Measurements from ENCODE around the gene TMEM191B. TPM values are rescaled to one million over a fixed set of nuclear protein-coding genes. Genes with fewer than 3 reads are reported as not detected.
"Not testable (repeated sequence)": the region's sequence is repeated elsewhere in the genome, so short reads cannot be mapped to it uniquely, and the experiment has no call there.

The TMEM191B gene
- total RNA-seq, 4 donors from 2014 or later: 0.88 to 10.1 (median 2.2) TPM; not detected in 1

- no CpG with 5 or more reads among the region's 6 CpGs for WGBS, 2 donors
Observed at GRCh38 chr22:18539994-18540393, 12.4 kb downstream of the TMEM191B start.

GRCh38 chr22:18543400-18543799 is 15.8 kb downstream of the TMEM191B start:
- H3K4me1 ChIP-seq; H3K27ac ChIP-seq; H3K27me3 ChIP-seq; DNase-seq; H3K36me3 ChIP-seq; H3K4me3 ChIP-seq (replicated peaks in 1 of 3); H3K9me3 ChIP-seq; intact Hi-C loops (cut with DNase I): not testable (repeated sequence)
- WGBS, 2 donors: no CpG with 5 or more reads among the region's 11 CpGs

More at GRCh38 chr22:18539994-18540393, 12.4 kb downstream of the TMEM191B start:
- H3K9me3 ChIP-seq; DNase-seq; H3K4me1 ChIP-seq; H3K27ac ChIP-seq; H3K36me3 ChIP-seq; H3K4me3 ChIP-seq (replicated peaks in 1 of 3); intact Hi-C loops (cut with DNase I); H3K27me3 ChIP-seq: not testable (repeated sequence)

GRCh38 chr22:18544615-18545014 is 17.0 kb downstream of the TMEM191B start:
- H3K9me3 ChIP-seq, H3K27ac ChIP-seq: not testable (repeated sequence)

DNA sequence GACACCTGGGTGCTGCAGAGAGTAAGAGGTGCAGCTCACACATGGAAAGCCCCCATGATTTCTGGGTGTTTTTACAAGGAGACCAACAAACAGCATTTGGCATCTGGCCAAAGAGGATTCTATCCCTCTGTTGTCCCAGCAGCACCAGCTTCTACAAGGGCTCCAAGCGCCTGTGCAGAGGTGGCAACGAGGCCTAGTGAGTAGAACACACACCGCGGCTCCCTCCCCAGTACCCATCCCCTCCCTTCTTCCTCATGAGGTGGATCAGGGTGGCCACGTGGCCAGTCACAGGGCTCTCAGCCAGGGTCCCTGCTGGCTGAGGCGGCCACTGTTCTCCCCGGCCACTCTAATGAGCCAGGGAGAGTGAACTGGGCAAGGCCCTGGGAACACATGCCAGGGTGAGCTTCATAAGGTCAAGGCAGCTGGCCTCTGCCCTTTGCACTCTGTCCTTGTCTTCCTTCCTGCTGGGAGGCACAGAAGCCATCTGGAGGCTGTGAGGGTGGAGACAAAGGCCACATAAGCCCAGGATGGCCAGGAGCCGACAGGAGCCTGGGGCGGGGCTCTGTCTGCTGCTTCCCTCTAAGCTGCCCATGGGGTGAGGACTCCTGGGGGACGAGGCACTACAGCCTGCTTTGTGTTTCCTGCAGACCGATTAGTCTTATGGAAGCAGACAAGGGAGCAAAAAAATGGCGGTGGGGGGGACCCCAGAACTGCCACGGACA is 22.0 kb downstream of the TMEM191B start:
- H3K4me1 ChIP-seq; DNase-seq; intact Hi-C loops (cut with DNase I); H3K27me3 ChIP-seq; H3K4me3 ChIP-seq (replicated peaks in 1 of 3); H3K36me3 ChIP-seq; H3K27ac ChIP-seq; H3K9me3 ChIP-seq: not testable (repeated sequence)
- 70% methylated on average over 3 of the region's 13 CpGs; no CpG with 5 or more reads in 1 of the 2 donors for WGBS, 2 donors

More at GRCh38 chr22:18544615-18545014, 17.0 kb downstream of the TMEM191B start:
- intact Hi-C loops (cut with DNase I); H3K36me3 ChIP-seq; H3K27me3 ChIP-seq; DNase-seq; H3K4me1 ChIP-seq; H3K4me3 ChIP-seq (replicated peaks in 1 of 3): not testable (repeated sequence)
- no CpG with 5 or more reads among the region's 13 CpGs for WGBS, 2 donors

DNA sequence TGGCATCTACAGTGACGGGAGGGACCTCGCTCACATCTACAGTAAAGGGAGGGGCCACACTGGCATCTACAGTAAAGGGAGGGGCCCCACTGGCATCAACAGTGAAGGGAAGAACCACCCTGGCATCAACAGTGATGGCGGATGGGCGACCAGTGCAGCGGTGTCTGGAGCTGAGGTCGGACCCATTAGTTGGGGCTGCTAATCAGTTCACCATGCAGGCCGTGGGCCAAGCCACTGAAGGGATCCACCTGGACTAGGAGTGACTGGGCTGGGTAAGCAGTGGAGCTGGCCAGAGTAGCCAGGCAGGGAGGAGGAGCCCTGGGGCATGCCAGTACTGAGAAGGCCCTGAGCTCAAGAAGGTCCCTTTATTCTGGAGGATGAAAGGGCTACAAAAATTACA is 23.4 kb downstream of the TMEM191B start:
- H3K27ac ChIP-seq; intact Hi-C loops (cut with DNase I); H3K4me3 ChIP-seq (replicated peaks in 1 of 3); DNase-seq; H3K27me3 ChIP-seq; H3K4me1 ChIP-seq; H3K9me3 ChIP-seq; H3K36me3 ChIP-seq: not testable (repeated sequence)
- no CpG with 5 or more reads among the region's 7 CpGs for WGBS, 2 donors

- intact Hi-C loops (cut with DNase I); DNase-seq; H3K27me3 ChIP-seq; H3K36me3 ChIP-seq; H3K9me3 ChIP-seq; H3K27ac ChIP-seq; H3K4me1 ChIP-seq; H3K4me3 ChIP-seq (replicated peaks in 1 of 3): not testable (repeated sequence)
- WGBS, 2 donors: no CpG with 5 or more reads among the region's 19 CpGs
Observed at GRCh38 chr22:18552839-18553597, 25.4 kb downstream of the TMEM191B start.

DNA sequence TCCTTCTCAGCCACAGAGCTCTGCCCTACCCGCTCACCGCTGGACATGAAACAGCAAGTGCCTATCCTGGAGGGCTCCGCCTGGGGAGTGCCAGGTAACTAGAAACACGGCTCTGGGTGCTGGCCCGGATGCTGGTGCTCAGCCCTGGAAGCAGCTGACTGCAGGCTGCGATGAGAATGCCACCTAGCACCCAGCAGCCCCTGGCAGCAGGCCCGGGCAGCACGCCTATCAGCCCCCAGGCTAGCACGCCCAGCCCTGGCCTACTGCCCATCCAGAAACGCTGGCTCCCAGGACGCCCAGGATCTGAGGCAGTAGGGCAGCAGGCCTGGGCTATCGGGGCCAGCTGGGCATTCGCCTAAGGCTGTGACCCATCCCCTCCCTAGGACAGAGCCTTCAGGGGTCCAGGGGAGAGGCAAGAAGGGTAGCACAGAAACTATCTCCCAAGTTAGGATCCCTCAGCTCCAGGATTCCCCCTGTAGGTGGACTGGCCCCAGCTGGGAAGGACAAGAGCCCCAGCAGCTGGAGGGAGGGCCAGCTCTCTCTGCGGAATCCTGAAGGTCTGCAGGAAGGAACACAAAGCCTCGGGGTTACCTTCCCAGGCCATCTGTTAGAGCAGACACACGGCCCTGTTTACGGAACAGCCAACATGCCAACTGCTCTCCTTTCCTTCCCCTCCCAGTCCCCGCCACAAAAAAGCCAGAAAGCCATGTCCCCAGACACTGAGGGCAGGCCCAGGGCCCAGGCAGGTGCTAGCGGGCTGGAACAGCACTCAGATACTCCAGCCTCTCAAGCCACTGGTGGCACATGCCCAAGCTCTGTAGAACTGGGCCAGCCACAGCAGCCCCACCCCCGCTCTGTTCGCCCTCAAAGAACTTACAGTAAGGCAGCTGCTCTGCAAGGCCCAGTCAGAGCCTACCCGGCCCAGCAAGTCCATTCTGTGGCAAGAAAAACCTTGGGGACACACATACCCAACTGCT is 27.0 kb downstream of the TMEM191B start:
- H3K4me1 ChIP-seq; H3K4me3 ChIP-seq (replicated peaks in 1 of 3); H3K9me3 ChIP-seq; H3K36me3 ChIP-seq; H3K27me3 ChIP-seq; H3K27ac ChIP-seq; DNase-seq; intact Hi-C loops (cut with DNase I): not testable (repeated sequence)
- WGBS, 2 donors: no CpG with 5 or more reads among the region's 22 CpGs

- H3K27ac ChIP-seq; H3K36me3 ChIP-seq; H3K9me3 ChIP-seq; H3K27me3 ChIP-seq; intact Hi-C loops (cut with DNase I); H3K4me1 ChIP-seq; DNase-seq; H3K4me3 ChIP-seq (replicated peaks in 1 of 3): not testable (repeated sequence)
- no CpG with 5 or more reads among the region's 4 CpGs for WGBS, 2 donors
Observed at GRCh38 chr22:18558516-18558915, 30.9 kb downstream of the TMEM191B start.

- H3K4me1 ChIP-seq; H3K27ac ChIP-seq; intact Hi-C loops (cut with DNase I); H3K27me3 ChIP-seq; H3K4me3 ChIP-seq (replicated peaks in 1 of 3); DNase-seq; H3K36me3 ChIP-seq; H3K9me3 ChIP-seq: not testable (repeated sequence)
- no CpG with 5 or more reads among the region's 6 CpGs for WGBS, 2 donors
Observed at GRCh38 chr22:18558939-18559338, 31.3 kb downstream of the TMEM191B start.

DNA sequence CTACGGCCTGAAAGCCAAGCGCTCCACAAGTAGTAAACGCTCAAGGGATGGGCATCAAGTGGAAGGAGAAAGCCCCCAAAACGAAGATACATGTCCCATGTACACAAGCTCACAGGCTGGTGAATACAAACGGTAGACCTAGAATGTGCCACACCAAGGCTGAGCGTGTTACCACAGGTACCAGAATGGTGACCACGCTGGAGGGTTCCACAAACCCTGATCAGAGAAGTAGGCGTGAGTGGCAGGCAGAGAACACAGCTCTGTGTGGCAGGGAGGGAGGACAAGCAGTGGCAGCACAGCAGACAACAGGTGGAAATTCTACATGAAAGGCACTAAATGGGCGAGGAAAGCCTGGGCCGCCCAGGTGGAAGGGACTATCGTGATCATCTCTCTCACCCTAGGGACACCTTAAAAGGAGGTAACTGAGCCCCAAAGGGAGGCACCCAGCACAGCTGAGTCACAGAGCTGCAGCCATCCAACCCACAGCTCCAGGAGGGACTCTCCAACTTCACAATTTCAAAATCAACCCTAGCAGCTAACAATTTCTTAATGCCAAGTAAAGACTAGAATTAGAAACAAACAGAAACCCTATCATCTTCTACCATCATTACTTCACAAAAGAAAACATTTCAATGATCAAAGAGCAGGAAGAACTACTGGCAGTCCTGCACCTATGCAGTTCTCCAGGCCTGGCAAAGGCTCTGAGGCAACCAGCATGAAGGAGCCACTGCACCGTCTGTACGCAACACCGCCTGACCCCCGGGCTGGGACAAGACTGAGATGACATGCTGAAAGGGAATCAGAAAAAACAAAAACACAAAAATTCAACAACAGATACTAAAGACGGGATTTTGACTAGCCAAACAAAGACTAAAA is 32.7 kb downstream of the TMEM191B start:
- H3K27ac ChIP-seq; H3K4me3 ChIP-seq (replicated peaks in 1 of 3); DNase-seq; H3K9me3 ChIP-seq; H3K4me1 ChIP-seq; H3K27me3 ChIP-seq; H3K36me3 ChIP-seq; intact Hi-C loops (cut with DNase I): not testable (repeated sequence)
- no CpG with 5 or more reads among the region's 16 CpGs for WGBS, 2 donors

DNA sequence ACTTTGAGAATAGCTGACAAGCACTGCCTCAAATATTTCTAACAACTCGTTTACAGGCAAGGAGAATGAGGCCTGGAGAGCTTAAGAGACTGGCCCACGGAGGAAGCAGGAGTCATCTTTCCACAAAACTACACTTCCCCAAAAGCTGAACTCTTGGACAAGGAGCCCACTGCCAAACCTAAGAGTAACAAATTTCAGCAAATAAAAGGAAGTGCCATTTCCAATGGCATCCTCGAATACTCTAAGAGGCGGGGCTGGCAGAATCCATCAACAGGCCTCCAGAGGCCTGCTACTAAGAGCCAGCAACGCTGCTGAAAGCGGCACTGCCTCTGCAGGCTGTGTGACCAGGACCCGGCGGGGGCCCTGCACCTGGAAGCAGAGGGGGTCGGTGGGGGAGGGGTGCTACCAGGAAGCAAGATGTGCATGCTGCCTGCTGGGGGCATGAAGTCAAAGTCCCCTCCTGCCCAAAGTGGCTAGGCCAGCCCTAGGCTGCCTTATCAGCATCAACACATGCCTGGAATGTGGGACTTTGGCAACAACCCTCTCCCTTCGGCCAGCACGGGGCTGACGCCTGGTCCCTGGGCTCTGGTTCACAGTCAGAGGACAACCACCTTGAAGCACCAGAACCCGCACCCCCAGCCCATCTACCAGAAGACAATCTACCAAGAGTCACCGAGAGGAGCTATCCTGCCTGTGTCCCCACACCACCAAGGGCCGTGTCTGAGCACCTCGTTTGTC is 43.1 kb downstream of the TMEM191B start:
- H3K27ac ChIP-seq; H3K4me3 ChIP-seq (replicated peaks in 1 of 3); H3K9me3 ChIP-seq; H3K4me1 ChIP-seq; DNase-seq; H3K27me3 ChIP-seq; intact Hi-C loops (cut with DNase I); H3K36me3 ChIP-seq: not testable (repeated sequence)
- WGBS, 2 donors: no CpG with 5 or more reads among the region's 16 CpGs

Measured in thyroid gland (tissue), 4 donors.